Embryonic facial prominence (tissue), 1 donor: ENCODE measurements around the gene GCK.

Source experiments
- DNase-seq: peaks from one replicate; pipeline ENCODE4 v3.0.0-alpha.2; 2016; ENCODE audit errors: extremely low spot score

GCK gene

GRCh38 chr7:44104860-44105771 lies 84.1 kb downstream of the GCK start:
- no peak for DNase-seq

- no peak for DNase-seq
Observed at GRCh38 chr7:44103923-44104859, 85.0 kb downstream of the GCK start, which contains the start of gene AEBP1. TSS of gene AEBP1 (plus strand) at chr7:44104345. CDS start at chr7:44104666, 321 bp downstream.

- DNase-seq = no peak
Observed at GRCh38 chr7:44103566-44103922, 85.7 kb downstream of the GCK start.

- no peak for DNase-seq
Observed at GRCh38 chr7:44102846-44103565, 86.2 kb downstream of the GCK start.

- DNase-seq = no peak
Observed at GRCh38 chr7:44101966-44102845, 87.0 kb downstream of the GCK start.

- DNase-seq = no peak
Observed at GRCh38 chr7:44101303-44101965, 87.8 kb downstream of the GCK start.

GRCh38 chr7:44100458-44101302 lies 88.6 kb downstream of the GCK start:
- no peak for DNase-seq

GRCh38 chr7:44099669-44100068 lies 89.6 kb downstream of the GCK start:
- no peak for DNase-seq

GRCh38 chr7:44098092-44099068 lies 90.9 kb downstream of the GCK start:
- DNase-seq = no peak

- DNase-seq = no peak
Observed at GRCh38 chr7:44097064-44097932, 91.9 kb downstream of the GCK start.

- no peak for DNase-seq
Observed at GRCh38 chr7:44096326-44096881, 92.8 kb downstream of the GCK start.

- no peak for DNase-seq
Observed at GRCh38 chr7:44095781-44096180, 93.5 kb downstream of the GCK start.

GRCh38 chr7:44094883-44095592 lies 94.2 kb downstream of the GCK start:
- DNase-seq = no peak

GRCh38 chr7:44094365-44094764 lies 94.9 kb downstream of the GCK start:
- DNase-seq = no peak
